Stimulated activated CD4-positive, alpha-beta T cell treated with anti-CD3 and anti-CD28 coated beads, Interleukin-12 subunit alpha, Interleukin-12 subunit beta, amount 100 ng/mL, for 24 hours (primary cell): ENCODE data around the gene WNT1.
A peak's percentile ranks its signal among the peaks of the same experiment; 100 is the strongest.

Experiments
- DNase-seq, 2 experiments: peaks; one replicate each; pipeline ENCODE4 v3.0.0-alpha.2; 2020; ENCODE audit warnings: low read depth in 2 of 2

Gene WNT1

DNA sequence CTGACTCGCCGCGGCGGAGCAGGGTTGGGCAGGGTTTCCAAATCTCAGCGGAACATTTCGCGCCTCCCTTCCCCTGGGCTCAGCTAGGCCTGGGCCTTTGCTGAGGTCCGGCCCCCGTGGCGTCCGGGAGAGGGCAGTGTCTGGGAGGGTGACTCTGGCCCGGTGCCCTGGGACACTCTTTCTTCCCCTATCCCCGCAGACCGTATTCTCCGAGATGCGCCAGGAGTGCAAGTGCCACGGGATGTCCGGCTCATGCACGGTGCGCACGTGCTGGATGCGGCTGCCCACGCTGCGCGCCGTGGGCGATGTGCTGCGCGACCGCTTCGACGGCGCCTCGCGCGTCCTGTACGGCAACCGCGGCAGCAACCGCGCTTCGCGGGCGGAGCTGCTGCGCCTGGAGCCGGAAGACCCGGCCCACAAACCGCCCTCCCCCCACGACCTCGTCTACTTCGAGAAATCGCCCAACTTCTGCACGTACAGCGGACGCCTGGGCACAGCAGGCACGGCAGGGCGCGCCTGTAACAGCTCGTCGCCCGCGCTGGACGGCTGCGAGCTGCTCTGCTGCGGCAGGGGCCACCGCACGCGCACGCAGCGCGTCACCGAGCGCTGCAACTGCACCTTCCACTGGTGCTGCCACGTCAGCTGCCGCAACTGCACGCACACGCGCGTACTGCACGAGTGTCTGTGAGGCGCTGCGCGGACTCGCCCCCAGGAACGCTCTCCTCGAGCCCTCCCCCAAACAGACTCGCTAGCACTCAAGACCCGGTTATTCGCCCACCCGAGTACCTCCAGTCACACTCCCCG is 3.0 kb downstream of the WNT1 start:
- DNase-seq, result no peak

DNA sequence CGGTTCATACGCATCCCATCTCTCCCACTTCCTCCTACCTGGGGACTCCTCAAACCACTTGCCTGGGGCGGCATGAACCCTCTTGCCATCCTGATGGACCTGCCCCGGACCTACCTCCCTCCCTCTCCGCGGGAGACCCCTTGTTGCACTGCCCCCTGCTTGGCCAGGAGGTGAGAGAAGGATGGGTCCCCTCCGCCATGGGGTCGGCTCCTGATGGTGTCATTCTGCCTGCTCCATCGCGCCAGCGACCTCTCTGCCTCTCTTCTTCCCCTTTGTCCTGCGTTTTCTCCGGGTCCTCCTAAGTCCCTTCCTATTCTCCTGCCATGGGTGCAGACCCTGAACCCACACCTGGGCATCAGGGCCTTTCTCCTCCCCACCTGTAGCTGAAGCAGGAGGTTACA is 3.6 kb downstream of the WNT1 start:
- no peak for DNase-seq

DNA sequence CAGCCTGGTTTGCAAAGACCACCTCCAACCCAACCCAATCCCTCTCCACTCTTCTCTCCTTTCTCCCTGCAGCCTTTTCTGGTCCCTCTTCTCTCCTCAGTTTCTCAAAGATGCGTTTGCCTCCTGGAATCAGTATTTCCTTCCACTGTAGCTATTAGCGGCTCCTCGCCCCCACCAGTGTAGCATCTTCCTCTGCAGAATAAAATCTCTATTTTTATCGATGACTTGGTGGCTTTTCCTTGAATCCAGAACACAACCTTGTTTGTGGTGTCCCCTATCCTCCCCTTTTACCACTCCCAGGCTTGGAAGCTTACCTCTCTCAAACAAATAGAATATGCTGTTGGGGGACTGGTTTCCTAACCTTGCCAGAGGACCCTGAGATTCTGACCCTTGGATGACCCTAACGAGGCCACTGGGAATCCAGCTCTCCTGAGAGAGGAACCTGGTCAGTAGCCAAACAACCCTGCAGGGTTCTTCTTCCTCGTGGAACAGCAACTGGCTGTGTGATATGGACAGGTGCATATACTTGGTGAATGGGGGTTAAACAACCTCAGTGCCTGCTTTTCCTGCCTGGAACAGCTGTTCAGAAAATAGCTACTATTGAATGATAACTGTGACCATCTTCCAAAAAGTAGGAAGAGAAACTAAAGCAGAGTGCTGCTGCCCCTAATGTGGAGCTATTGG is 4.4 kb downstream of the WNT1 start:
- DNase-seq, result no peak

DNA sequence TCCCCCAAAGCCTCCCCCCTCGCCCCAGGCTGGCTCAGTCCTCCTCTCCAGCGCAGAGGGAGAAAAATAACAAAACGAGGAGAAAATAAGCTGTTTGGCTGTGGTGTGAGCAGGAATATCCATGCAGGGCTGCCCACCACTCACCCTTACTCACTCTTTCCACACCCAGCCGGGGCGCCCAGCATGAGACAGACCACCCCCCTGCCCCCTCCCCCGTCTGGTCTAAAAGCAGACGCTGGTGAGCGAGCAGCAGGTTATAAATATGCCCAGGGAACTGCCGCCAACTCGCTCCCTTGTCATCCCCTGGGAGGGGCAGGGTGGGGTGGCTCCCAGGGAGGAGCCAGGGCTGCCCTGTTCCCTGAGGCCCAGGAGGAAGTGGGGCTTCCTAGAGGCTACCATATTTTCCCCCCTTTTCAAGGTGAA is 7.4 kb downstream of the WNT1 start:
- DNase-seq, result no peak

DNA sequence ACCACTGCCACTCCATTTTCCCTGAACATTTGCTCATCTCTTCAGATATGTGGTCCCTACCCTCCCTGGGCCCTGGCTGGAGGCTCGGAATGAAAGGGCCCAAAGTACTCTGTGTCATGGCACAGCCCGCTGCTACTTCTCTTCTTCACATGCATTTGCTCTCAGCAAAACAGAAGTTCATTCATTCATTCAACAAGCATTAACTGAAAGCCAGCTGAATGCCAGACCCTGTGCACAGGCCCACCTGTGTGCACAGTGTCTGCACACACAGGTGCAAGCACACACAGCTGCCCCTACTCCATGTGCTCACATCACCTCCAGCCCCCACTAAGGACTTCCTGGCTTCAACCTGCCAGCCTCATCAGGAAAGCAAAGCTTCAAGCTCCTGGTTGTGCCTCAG is 7.8 kb downstream of the WNT1 start:
- DNase-seq, result no peak

DNA sequence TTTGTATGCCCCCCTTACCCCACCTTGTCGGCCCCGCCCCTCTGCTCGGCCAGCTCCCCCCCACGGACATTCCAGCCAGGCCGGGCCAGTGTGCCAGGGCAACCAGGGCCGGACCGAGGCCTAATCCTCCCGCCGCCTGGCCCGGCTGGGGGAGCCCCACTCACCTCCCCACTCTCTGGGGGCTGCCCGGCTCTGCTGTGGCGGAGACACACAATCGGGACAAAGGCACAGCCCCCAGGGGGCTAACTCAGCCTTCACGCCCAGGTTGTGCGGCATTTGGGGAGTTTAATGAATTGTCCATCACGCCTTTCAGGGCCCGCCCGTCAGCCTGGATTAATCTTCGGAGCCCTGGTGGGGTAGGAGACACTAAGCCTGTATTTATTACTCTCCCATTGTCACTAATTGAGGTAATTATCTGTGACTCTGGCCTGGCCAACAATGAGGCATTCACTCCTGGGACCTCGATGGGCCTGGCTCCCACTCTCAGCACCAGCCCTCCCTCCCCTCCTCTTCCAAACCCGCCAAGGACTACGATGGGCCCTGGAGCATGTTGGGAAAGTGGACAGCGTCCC is 8.7 kb downstream of the WNT1 start:
- DNase-seq, result no peak

DNA sequence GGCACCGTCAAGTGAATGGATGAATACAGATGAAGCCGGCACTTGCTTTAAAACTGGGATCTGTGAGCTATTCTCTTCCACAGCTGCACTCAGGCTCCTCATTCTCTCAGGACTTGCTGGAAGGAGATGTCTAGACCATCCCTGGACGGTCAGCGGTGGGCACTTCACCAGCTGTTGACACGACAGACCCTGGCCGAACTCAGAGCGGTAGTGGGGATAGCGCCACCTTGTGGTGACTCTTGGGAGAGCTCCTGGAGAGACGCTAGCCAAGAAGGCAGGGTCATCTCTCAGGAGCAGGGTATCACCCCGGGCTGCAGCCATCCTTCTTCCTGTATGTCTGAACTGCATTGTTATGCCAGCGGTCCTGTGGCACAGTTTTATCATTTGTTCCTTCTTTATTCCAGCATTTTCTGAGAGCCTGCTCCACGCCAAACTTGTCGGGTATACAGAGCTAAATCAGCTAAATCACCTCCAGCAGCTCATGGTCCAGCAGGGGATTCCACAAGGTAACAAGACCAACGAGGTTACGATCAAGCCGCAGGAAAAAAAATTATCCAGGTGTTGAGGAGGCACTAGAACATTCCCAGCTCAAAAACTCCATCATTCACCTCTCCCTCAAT is 10.0 kb downstream of the WNT1 start:
- DNase-seq, result peak in 1 of 2 experiments; percentile 80

DNA sequence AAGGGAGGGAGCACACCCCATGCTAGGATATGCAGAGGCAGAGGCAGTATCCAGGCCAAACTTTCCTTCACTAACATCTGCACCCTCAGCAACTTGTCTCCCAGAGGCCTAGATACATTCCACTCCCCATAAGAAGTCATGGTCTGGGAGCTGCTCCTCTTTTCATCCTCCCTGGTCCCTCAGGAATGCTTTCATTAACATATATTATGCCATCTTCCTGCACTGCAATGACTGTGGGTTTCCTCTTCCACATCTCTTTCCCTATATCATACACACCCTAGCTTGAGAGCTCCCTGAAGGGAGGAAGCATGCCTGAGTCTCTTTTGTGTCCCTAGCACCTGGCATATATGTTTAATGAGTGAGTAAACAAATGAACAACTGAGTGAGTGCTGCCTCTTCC is 12.4 kb downstream of the WNT1 start:
- no peak for DNase-seq

DNA sequence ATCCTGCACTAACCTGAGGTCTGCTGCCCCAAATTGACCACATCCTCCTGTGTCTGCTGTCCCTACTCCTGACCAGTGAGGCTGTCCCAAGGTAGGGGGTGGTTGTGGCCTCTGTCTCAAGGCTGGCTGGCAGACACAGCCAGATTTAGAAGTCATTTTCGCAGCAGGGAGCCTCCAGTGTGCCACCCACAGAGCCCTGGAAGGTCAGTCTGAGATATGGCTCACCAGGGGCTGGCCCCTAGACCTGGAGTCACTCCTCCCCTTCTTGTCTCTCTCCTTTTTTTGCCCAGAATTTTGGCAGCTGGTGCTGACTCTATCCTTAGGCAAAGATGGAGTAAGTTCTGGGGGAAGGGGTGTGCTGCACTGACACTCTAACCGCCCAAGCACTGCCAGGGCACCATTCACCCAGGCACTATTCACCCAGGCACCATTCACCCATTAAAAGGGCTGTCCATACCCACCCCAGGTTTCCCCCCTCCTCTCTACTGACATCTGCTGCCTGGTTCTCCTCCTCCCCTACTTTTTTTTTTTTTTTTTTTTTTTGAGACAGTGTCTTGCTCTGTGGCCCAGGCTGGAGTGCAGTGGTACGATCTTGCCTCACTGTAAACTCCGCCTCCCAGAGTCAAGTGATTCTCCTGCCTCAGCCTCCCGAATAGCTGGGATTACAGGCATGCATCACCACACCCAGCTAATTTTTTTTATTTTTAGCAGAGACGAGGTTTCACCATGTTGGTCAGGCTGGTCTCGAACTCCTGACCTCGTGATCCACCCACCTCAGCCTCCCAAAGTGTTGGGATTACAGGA is 13.3 kb downstream of the WNT1 start:
- DNase-seq, result no peak

DNA sequence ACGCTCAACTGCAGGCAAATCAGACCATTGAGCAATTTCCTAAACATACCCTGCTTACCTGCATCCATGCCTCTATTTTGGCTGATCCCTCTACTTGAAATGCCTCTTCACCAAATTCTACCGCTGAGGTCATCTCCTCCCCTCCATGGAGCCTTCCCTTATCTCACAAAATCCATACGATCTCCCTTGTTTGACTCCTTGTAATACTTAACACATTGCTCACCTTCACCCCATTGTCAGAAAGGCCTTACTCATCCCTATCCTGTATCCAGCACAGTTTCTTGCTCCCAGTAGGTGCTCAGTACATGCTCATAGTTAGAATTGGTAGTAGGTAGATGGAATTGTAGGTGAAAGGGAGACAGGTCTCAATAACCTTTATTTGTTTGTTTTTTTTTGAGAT is 15.7 kb downstream of the WNT1 start:
- DNase-seq, result no peak

DNA sequence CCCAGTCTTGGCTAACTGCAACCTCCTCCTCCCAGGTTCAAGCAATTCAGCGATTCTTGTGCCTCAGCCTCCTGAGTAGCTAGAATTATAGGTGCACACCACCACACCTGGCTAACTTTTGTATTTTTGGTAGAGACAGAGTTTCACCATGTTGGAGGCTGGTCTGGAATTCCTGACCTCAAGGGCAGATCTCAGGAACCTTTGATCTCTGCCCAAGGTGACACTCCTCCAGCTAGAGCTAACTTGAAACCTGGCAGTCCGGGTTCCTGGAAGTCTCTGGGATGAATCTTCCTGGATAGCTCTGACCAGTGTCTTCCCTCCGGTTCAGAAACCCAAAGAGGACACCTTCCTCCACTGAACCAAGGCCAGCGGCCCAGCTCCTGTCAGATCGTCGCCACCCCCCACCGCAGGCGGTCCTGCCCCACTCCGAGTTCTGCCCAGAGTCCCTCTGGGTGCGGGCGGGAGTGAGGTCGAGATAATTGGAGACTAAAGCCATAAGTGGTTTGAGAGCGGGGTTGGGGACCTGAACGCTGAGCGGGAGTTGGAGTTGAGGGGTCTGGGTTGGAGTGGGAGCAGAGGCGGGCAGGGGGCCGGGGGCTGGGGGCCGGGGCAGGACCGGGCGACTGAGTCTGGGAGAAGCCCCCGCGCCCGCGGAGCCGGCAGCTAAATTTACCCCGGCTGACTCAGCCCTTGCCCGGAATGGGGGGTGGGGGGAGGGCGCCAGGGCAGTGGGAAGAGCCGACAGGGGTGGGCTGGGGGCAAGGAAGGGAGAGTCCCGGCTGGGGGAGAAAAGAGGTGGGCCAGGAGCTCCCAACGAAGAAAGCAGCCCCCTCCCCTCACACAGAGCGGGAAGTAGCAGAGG is 16.3 kb downstream of the WNT1 start:
- no peak for DNase-seq

DNA sequence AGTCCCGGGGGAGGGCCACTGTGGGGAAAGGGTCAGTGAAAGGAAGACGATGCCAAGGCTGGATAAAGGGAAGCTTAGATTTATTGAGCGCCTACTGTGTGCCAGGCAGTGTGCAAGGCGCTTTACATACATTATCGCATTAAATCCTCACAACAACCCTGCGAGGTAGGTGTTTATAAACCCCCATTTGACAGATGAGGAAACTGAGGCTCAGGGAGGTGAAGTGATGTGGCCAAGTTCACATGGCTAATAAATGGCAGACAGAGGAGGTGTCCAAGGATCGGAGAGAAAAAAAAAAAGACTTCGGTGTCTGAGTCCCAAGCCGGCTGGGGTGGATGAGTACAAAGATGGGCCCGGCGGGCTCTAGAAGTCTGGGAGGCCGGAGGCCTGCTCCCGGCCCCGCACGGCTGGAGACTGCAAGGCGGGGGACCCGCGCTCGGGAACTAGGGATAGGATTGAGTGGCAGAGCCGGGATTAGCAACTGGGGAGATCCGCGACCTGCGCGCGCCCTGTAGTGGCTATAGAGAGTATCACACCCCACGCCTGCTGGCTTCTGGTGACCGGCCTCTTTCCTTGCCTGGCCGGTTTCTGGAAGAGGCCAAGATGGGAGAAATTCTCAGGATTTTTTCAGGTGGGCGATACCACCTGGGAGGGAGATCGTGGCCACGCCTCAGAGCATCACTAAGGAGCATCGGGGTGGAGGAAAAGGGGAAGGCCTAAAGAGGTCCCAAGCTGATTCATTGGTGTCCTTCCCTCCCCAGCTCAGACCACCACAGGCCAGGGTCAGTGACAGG is 17.2 kb downstream of the WNT1 start:
- no peak for DNase-seq

DNA sequence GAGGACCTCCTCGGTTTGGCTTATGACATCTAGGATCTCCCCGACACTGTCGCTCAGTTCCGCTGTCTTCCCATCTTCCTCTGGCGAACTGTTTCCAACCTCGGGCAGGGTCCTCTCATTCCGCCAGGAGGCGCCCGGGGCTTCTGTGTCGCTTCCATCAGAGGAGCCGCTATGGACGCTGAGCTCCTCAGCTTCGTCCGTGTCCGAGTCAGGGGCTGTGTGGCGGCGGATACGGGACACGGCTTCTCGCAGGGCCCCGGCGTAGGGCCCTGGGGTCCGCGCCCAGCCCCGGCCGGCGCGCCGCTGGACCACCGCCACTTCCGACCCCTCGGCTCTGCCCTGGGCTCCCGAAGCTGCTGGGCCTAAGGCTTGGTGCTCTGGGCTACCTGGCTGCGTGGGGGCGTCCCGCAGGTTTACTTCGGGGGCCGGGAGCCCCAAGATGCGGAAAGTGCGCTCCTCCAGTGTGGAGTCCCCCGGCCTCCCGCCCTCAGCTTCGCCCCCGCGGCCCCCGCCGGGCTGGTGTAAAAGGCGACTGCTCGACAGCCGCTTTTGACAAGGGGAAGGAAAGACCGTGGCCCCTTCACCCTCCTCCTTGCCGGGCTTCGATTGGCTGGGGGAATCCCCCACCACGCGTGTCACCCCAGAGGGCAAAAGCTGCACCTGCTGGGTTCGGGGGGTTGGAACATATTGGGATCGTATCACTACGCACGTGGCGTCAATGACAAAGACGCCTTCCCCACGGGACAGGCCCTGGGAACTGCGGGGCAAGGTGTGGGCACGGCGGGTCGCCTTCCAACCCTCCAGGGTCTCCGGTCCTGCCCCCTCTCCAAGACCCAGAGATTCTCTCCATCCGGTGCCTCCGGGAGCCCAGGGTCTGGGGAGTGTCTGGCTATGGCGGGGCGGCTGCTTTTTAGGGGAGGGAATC is 18.9 kb downstream of the WNT1 start:
- DNase-seq, result peak in 1 of 2 experiments; percentile 69

DNA sequence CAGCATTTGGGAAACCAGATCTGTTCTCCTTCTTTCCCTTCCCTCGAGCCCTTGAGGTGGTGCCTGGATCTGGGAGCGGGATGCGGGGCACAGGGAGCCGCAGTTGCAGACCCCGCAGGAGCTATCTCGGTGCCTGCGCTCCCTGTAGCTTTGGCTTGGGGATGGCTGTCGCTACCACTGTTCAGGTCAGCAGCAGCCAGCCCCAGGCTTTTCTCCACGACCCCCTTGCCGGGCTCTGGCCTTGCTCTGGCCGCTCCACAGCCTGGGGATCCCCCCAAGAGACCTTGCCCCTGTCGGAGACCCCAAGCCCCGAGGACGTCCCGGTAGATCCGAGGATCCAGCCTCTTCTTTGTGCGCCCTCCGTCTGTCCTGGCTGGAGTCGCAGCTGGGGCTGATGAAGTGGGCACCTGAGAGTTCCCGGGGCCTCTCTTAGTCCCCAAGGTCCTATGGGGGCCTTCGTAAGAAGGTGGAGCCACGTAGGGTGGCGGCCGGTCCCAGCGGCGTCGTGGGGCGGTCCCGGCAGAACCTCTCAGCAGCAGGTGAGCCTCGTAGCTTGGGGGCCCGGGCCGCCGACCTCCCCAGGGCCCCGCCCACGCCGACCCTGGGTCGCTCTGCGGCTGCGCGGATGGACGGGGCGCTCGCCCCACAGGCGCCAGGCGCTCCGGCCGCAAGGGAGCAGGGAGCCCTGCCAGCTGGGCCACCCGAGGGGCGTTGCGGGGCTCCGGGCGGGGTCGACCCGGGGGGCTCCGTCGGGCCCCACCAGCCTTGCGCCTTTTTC is 19.8 kb downstream of the WNT1 start:
- no peak for DNase-seq

DNA sequence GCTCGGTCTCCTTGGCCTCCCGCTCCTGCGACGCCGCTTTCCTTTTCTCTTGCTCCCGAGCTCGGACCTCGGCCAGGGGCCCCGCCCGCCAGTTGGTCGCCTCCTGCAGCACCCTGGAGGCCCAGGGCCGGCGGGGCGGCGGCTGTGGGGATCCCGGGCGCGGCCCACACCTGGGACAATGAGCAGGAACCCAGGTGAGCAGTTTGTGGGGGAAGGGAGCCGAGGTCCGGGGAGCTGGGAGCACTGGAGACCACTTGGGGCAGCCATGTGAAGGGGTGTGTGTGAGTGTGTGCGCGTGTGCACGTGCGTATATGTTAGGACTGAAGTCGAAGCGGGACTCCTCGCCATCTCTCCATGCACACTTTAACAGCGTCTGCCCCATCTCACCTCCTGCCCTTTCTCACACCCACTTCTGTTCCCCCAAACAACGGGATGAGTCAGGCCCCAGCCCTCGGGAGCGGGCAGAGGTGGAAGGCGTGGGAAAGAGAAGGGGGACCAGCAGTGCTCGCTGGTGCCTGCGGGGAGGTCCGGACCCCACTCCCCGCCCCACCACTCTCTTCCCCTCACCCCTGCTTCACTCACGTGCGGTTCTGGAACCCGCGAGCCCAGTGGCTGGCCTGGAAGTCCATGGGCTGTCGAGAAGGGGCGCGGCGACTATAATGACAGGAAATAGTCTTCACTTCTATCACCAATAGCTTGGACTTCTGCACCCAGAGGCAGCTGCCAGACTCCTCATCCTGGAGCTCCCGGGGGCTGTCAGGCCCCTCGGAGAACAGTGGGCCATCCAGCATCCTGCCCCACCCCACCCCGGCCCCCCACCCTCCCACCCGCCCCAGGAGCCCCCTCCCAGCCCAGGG is 20.6 kb downstream of the WNT1 start:
- no peak for DNase-seq

DNA sequence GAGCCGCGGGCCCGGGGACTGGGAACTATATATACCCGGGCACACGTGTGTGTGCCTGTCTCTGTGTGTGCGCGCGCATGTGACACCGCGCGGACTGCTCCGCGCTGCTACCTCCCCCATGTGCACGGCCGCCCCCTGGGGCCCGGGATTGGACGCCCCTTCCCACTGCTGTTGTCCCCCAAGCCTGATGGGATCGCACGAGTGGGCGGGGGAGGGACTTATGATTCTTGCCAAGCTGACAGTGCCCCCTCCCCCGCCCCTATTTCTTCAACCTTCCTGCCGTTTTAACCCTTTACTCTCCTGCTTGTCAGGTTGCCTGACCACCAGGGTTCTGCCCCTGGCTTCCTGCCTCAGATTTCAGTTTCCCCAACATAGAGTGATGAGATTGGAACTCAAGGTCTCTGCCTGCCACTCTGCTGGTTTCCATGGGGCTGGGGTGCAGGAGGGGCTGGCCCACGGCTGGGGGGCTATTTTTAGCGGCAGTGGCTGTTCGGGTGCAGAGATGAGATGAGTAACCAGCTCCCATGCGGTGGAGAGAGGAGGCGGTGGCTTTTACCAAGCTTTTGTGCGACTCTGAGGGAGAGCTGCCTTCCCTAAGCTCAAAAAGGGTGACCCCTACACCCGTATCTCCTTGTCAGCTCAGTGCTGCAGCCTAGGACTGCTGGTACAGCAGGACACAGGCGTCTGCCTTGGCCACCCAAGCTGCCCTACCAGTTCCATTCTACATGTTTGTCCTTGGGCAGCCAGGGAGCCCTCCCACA is 21.4 kb downstream of the WNT1 start, which contains the start of gene DDN:
DDN (minus strand) TSS at position 5 of the 761 bp plus-strand sequence. CDS start 88 bp downstream, outside the sequence.
- DNase-seq, result no peak
